ENCODE results near the gene ITGA4. TPM values are rescaled to one million over a fixed set of nuclear protein-coding genes. Genes with fewer than 3 reads are reported as not detected.
"Not testable (repeated sequence)": the region's sequence is repeated elsewhere in the genome, so short reads cannot be mapped to it uniquely, and the experiment has no call there.

Gene ITGA4
- 0.25 and 0.90 TPM in 2 replicates for total RNA-seq

- peak in 1 of 2 donors; percentile 56 for DNase-seq (ENCODE audit: low read depth in 2 of 2)
Measured at GRCh38 chr2:181457121-181457740, at the start of gene ITGA4. Gene ITGA4 (plus strand): TSS chr2:181457386. CDS start chr2:181457655, 269 bp downstream.

- no peak for DNase-seq (ENCODE audit: low read depth in 2 of 2)
Measured at GRCh38 chr2:181408861-181409260, 48.3 kb upstream of the ITGA4 start.

DNA sequence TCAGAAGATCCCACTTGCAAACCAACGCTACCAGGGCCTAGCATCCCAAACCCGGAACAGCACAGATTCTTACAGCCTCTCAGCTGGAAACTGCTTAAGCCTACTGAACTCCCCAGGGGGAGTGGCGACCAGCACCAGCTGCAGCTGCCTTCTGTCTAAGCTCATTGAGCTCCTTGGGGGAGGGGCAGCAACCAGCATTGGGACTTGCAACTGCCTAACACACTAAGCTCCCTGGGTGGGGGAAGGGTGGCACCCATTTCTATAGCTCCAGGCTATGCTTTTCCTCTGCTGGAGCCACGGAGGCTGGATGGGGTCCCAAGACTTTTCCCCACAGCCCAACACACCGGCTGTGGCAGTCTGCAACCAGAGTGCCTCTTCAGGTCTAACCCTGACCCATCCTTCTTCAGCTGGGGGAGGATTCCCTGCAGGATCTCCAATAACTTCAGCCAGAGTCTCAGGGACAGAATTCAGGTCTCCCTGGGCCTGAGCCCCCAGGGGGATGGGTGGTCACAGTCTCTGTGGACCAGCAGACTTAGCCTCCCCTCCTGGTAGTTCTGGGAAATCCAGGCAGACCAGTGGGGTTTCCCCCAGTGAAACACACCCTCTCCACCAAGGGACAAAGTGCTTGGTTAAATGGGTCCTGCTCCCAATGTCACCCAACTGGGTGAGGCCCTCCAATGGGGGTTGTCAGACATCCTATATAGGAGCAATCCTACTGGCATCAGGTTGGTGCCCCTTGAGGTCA is 45.9 kb upstream of the ITGA4 start:
- no peak for DNase-seq (ENCODE audit: low read depth in 2 of 2)

GRCh38 chr2:181419129-181419855 is 37.9 kb upstream of the ITGA4 start:
- DNase-seq (ENCODE audit: low read depth in 2 of 2): no peak

- DNase-seq (ENCODE audit: low read depth in 2 of 2): no peak
Measured at GRCh38 chr2:181420259-181421130, 36.7 kb upstream of the ITGA4 start.

GRCh38 chr2:181421131-181421458 is 36.1 kb upstream of the ITGA4 start:
- no peak for DNase-seq (ENCODE audit: low read depth in 2 of 2)

DNA sequence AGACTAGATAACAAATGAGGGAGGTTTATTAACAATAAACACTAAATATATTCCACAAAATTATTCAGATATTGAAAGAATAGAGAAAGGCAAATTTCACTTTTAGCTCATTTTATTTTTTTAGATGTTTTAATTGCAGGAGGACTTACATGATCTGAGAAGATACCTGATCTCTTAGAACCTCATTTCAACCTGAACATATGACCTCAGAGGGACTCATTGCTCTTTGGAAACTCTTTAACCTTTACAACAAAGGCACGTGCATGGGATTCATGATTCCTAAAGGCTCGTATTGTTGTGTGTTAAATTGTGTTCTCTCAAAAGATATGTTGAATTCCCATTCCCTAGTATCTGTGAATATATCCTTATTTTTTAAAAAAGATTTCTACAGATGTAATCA is 35.7 kb upstream of the ITGA4 start:
- no peak for DNase-seq (ENCODE audit: low read depth in 2 of 2)

DNA sequence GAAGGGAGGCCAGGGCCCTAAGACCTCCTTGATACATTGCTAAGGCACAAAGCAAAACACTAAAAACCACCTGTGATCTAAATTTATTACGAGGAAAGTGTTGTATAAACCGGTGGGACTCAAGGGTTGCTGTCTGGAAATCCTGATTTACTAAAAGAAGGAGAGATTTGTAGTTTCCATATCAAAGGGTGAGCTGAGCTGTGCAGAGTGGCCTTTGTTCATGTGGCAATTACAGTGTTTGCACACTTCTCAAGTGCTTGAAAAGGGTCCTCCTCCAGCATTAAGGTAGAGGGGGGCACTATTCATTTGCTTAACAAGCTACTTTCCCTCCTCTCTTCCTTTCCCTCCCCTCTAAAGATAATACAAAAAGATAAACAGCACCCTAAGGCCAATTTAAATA is 30.5 kb upstream of the ITGA4 start:
- no peak for DNase-seq (ENCODE audit: low read depth in 2 of 2)

- DNase-seq (ENCODE audit: low read depth in 2 of 2): no peak
Measured at GRCh38 chr2:181430406-181431118, 26.6 kb upstream of the ITGA4 start.

DNA sequence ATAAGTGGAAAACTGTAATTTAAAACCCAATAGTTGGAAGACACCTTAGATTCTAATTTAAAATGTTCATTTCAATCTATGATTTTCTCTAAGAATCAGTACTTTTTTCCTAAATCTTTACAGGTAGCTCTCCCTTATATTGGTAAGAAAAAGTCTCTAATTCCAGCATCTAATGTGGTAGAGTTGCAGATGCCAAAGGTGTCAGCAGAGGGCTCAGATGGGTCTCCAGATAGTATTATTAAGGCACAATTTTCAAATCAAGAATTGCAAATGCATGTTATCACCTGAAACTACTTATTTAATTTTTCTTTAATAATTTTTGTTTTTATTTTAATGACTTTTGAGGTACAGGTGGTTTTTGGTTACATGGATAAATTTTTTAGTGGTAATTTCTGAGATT is 25.5 kb upstream of the ITGA4 start:
- DNase-seq (ENCODE audit: low read depth in 2 of 2): no peak

DNA sequence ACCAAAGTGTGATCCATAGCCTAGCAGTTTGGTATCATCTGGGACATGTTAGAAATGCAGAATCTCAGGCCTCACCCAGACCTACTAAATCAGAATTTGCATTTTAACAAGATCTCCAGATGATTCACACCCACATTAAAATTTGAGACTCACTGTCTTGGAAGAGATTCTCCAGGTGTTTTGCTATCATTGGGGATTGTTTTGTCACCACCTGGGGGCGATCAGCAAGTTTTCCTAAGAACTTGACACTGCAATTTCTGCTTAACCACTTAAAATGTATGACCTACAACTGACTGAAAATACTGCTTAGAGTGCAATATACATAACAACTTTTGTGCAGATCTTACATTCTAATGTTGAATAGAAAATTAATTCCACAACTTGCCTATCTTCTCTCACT is 18.9 kb upstream of the ITGA4 start:
- no peak for DNase-seq (ENCODE audit: low read depth in 2 of 2)

- no peak for DNase-seq (ENCODE audit: low read depth in 2 of 2)
Measured at GRCh38 chr2:181440344-181440743, 16.8 kb upstream of the ITGA4 start.

GRCh38 chr2:181440919-181441318 is 16.3 kb upstream of the ITGA4 start:
- DNase-seq (ENCODE audit: low read depth in 2 of 2): no peak

DNA sequence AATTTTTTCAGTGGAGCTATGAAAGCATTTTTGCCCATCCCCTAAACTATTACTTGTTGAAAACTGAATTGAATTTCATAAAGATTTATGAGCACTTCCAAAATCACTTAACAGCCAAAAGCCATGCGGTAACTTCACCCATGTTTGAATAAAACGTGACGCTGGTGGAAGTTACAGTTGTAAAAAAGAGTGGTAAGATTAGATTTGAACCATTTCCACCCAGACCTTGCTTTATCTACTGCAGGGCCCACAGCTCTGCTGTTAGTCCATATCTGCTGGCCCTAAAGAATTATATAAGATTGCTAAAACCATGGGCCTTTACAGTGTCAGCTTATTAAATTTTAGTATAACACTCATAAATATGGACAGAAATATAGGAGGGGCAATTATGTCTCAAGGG is 15.5 kb upstream of the ITGA4 start:
- no peak for DNase-seq (ENCODE audit: low read depth in 2 of 2)

- no peak for DNase-seq (ENCODE audit: low read depth in 2 of 2)
Measured at GRCh38 chr2:181444654-181445053, 12.5 kb upstream of the ITGA4 start.

- no peak for DNase-seq (ENCODE audit: low read depth in 2 of 2)
Measured at GRCh38 chr2:181446985-181447384, 10.2 kb upstream of the ITGA4 start.

- DNase-seq (ENCODE audit: low read depth in 2 of 2): not testable (repeated sequence)
Measured at GRCh38 chr2:181449278-181449677, 7.9 kb upstream of the ITGA4 start.

DNA sequence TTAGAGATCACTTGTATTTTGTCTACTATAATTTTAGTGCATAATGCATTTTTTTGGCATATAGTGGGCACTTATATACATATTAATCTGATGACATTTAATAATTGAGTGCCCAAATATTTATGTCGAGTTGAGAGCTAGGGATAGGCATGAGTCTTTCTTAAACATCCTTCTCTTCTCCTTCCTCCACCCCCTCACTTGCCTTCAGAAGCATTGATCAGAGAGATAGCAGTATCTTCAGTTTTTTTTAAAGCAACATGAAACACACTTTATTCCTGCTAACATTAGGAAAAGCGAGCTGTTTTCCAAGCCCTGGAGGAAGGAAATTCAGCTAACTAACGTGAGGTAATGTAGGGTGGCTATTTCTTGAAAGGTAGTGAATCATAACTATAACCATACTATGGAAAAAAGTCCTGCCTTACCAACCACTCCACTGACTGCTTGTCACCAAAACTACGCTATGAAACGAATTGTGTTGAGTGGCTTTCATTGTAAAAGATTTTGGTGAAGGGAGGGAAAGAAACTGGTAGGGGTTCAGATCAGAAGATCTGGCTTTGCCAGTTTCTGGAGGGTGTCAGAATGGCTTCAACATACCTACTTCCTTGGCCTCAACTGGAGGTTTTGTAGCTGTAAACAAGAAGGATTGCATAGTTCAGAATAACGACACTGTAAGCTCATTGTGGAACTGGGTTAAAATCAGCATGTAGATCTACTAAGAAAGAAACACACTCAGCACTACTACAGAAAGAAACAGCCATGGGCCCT is 2.3 kb upstream of the ITGA4 start:
- no peak for DNase-seq (ENCODE audit: low read depth in 2 of 2)

DNA sequence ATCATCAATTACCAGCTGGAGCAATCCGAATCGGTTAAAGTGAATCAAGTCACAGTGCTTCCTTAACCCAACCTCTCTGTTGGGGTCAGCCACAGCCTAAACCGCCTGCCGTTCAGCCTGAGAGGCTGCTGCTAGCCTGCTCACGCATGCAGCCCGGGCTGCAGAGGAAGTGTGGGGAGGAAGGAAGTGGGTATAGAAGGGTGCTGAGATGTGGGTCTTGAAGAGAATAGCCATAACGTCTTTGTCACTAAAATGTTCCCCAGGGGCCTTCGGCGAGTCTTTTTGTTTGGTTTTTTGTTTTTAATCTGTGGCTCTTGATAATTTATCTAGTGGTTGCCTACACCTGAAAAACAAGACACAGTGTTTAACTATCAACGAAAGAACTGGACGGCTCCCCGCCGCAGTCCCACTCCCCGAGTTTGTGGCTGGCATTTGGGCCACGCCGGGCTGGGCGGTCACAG is 496 bp upstream of the ITGA4 start:
- DNase-seq (ENCODE audit: low read depth in 2 of 2): peak in 1 of 2 donors; percentile 2

DNA sequence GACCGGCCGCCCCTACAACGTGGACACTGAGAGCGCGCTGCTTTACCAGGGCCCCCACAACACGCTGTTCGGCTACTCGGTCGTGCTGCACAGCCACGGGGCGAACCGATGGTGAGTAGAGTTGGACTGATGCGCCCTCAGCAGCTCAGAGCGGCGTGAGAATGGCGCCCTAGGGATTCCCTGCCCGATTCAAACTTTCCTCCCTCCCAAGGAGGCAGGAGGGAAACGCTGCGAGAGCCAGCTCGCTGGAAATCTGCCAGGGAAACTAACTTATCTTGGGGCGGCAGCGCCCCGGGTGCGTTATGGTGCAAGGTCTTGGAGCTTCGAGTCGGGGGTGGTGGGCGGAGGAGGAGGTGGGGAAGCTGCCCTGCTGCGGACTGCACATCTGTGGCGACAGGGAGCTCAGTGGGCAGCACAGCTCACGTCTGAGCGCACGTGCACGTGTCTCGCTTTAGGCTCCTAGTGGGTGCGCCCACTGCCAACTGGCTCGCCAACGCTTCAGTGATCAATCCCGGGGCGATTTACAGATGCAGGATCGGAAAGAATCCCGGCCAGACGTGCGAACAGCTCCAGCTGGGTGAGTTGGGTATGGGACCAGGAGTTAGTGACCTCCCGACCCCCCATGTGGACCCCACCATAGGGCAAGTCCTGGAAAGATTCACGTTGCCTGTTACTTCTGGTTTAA is 697 bp downstream of the ITGA4 start:
- DNase-seq (ENCODE audit: low read depth in 2 of 2): peak in 1 of 2 donors; percentile 15
